Measurements from ENCODE around the gene SLC41A3. TPM values are rescaled to one million over a fixed set of nuclear protein-coding genes. Genes with fewer than 3 reads are reported as not detected.

Gene SLC41A3
- total and polyA plus RNA-seq, 2 of the 8 experiments (the other 6 are each of a cell fraction or from before 2014, with no cell fraction given) = 30.2 to 56.4 TPM

- TF ChIP-seq CHD7 (IDR thresholded peaks at IDR 0.05; ENCODE audit: insufficient replicate concordance, low read length) = no peak
- TF ChIP-seq, protein P1, sequence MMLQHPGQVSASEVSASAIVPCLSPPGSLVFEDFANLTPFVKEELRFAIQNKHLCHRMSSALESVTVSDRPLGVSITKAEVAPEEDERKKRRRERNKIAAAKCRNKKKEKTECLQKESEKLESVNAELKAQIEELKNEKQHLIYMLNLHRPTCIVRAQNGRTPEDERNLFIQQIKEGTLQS (IDR thresholded peaks at IDR 0.05; ENCODE audit: insufficient read depth, low read depth, low read length) = no peak
- no peak for TF ChIP-seq SRF (IDR thresholded peaks at IDR 0.05; ENCODE audit: low read depth, low read length)
- TF ChIP-seq BACH1 (IDR thresholded peaks at IDR 0.05; ENCODE audit: low read length) = no peak
- TF ChIP-seq SP2 (IDR thresholded peaks at IDR 0.05; ENCODE audit: low read length) = no peak
- no peak for TF ChIP-seq KDM5A (IDR thresholded peaks at IDR 0.05; ENCODE audit: low read length)
- no peak for TF ChIP-seq NANOG (IDR thresholded peaks at IDR 0.05; ENCODE audit: insufficient read depth, low read depth, low read length, poor library complexity, severe bottlenecking)
Observed at GRCh38 chr3:126102011-126102410, 18.1 kb upstream of the SLC41A3 start (continued).
